Measurements from ENCODE around the gene HIPK1.

- TF ChIP-seq CTCF (IDR thresholded peaks at IDR 0.05) = no peak
- TF ChIP-seq POLR2AphosphoS5 (IDR thresholded peaks at IDR 0.05) = no peak
- TF ChIP-seq POLR2A (IDR thresholded peaks at IDR 0.05) = no peak
These were observed 5.5 kb downstream of the HIPK1 start for GRCh38 chr1:113934511-113935055.

Measured in sigmoid colon (tissue), 4 donors.